GM10248 (cell line): ENCODE results near the gene FTL.

Source experiments
- CTCF ChIA-PET: fragments of 300-600 bp; sonication (Branson Sonifier 250); formaldehyde crosslinking; extraction: SDS; loops from one replicate; lab custom pipeline; 2021; ENCODE audit warnings: antibody characterized with exemption; lab: Yijun Ruan, JAX
- POLR2A ChIA-PET: fragments of 350-650 bp; sonication (Branson Sonifier 250); formaldehyde crosslinking; extraction: SDS; loops from one replicate; lab custom pipeline; 2020; ENCODE audit warnings: antibody characterized with exemption; lab: Yijun Ruan, JAX
- DNase-seq: peaks from one replicate; pipeline ENCODE4 v3.0.0; 2012; ENCODE audit errors: extremely low spot score
- TF ChIP-seq, protein P1 (sequence below): IDR thresholded peaks from 2 replicates; pipeline ENCODE4 v1.5.1; 2012; ENCODE audit warnings: mild to moderate bottlenecking, low read depth; ENCODE audit errors: extremely low read depth, missing control alignments, control extremely low read depth

Gene FTL

GRCh38 chr19:48928164-48929025, 36.7 kb upstream of the FTL start:
- CTCF ChIA-PET, result no interaction called here
- POLR2A ChIA-PET, result interaction anchor here (0.6 kb wide), 1 partner anchor 245 kb away, joined by 4 read pairs; no protein-coding TSS in a partner anchor
- TF ChIP-seq, protein P1, sequence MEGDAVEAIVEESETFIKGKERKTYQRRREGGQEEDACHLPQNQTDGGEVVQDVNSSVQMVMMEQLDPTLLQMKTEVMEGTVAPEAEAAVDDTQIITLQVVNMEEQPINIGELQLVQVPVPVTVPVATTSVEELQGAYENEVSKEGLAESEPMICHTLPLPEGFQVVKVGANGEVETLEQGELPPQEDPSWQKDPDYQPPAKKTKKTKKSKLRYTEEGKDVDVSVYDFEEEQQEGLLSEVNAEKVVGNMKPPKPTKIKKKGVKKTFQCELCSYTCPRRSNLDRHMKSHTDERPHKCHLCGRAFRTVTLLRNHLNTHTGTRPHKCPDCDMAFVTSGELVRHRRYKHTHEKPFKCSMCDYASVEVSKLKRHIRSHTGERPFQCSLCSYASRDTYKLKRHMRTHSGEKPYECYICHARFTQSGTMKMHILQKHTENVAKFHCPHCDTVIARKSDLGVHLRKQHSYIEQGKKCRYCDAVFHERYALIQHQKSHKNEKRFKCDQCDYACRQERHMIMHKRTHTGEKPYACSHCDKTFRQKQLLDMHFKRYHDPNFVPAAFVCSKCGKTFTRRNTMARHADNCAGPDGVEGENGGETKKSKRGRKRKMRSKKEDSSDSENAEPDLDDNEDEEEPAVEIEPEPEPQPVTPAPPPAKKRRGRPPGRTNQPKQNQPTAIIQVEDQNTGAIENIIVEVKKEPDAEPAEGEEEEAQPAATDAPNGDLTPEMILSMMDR, result no peak
- DNase-seq, result no peak

DNA sequence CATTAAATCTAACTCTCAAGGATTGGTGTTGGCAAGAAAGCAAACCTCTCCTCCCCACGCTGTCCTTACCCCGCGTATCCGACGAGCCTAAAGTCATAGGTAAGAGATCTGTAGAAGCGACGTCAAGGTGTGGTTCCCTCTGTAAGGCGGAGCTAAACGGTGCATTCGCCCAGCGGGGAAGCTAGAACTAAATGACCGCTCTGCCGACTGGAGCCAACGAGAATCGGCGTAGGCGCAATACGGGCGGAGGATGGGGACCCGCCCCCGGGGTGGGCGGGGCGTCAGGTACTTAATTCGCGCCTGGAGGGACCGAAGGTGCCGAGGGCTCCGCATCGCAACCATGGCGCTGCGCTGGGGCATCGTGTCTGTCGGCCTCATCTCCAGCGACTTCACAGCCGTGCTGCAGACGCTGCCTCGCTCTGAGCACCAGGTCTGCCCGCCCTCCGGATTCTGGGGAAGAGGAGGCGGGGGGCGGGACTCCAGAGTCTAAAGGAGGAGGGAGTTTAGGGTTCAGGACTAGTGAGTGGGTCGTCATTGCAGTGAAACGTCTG, 31.7 kb upstream of the FTL start, which contains the start of gene DHDH:
DHDH (plus strand) TSS at position 318 of the 551 bp plus-strand sequence; CDS start at position 341, 23 bp downstream.
- peak; percentile 79 for DNase-seq
- ChIA-PET CTCF (interaction anchor here (0.8 to 1.9 kb wide), 8 partner anchors 9 to 145 kb away, joined by 3 to 6 read pairs (median 4); partner anchors contain the start of gene RUVBL2), POLR2A (interaction anchor here (1.4 to 2.1 kb wide), 2 partner anchors 59 to 61 kb away, joined by 4 to 5 read pairs; partner anchors contain the start of gene PPP1R15A)
- TF ChIP-seq, protein P1, result no peak

DNA sequence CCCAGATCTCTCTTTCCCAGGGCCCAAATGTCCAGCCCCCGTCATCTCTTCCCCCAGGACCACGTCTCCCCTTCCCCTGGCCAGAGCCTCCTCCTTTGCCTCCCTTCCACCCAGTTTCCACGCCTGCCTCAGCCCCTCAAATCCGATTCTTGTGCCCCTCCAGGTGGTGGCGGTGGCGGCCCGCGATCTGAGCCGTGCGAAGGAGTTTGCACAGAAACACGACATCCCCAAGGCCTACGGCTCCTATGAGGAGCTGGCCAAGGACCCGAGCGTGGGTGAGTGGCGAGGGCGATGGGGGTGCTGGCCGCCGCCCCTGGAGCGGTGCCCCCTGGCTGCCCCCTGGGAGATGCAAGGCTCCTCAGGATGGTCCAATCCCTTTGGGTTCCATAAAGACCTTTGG, 30.3 kb upstream of the FTL start:
- ChIA-PET POLR2A (no interaction called here), CTCF (interaction anchor here (1.2 kb wide), 1 partner anchor 36 kb away, joined by 3 read pairs; no protein-coding TSS in a partner anchor)
- no peak for DNase-seq
- TF ChIP-seq, protein P1, result no peak

DNA sequence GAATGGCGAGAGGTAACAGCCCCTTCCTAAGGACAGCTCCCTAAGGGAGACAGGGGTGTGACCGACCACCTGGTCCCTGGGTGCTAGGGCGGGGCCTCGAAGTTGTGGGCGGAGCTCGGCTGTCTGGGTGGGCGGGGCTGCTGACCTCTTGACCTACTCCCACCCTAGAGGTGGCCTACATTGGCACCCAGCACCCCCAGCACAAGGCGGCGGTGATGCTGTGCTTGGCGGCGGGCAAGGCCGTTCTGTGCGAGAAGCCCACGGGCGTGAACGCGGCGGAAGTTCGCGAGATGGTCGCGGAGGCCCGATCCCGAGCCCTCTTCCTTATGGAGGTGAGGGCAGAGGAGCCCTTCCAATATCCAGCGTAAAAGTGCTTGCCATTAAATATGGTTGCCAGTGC, 29.2 kb upstream of the FTL start:
- CTCF ChIA-PET, result interaction anchor here (1.2 kb wide), 1 partner anchor 35 kb away, joined by 3 read pairs; no protein-coding TSS in a partner anchor
- POLR2A ChIA-PET, result interaction anchor here (0.6 kb wide), 1 partner anchor 956 kb away, joined by 8 read pairs; no protein-coding TSS in a partner anchor

GRCh38 chr19:48938256-48938655, 26.9 kb upstream of the FTL start:
- CTCF ChIA-PET, result no interaction called here
- POLR2A ChIA-PET, result no interaction called here
- TF ChIP-seq, protein P1, result no peak
- DNase-seq, result no peak

More for the DNA sequence above, 29.2 kb upstream of the FTL start:
- TF ChIP-seq, protein P1, result no peak
- no peak for DNase-seq

DNA sequence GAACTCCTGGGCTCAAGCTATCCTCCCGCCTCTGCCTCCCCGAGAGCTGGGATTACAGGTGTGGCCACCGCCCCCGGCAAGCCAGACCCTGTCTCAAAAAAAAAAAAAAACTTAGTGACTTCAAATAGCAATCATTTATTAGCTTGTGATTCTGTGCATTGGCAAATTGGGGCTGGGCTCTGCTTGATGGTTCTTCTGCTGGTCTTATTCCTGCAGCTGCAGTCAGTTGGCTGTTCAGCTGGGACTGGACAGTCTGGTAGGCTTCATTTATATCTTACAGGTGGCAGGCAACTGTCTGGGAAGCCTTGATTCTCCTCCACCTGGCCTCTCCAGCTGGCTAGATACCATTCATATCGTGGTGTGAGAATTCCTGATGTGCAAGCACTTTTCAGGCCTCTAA, 24.2 kb upstream of the FTL start:
- DNase-seq, result peak; percentile 10
- POLR2A ChIA-PET, result interaction anchor here (0.9 kb wide), 2 partner anchors 13 to 69 kb away, joined by 3 to 5 read pairs; partner anchors contain the start of gene PPP1R15A
- CTCF ChIA-PET, result interaction anchor here (1.2 to 1.5 kb wide), 2 partner anchors 12 to 15 kb away, joined by 3 read pairs; no protein-coding TSS in a partner anchor
- TF ChIP-seq, protein P1, result no peak
